Measurements from ENCODE around the gene BCL2A1.

GRCh38 chr15:80011596-80011995 lies 40.6 kb upstream of the BCL2A1 start:
- TF ChIP-seq POLR2A (IDR thresholded peaks at IDR 0.05; ENCODE audit: low read depth, low read length): no peak
- no peak for TF ChIP-seq POLR2AphosphoS5 (IDR thresholded peaks at IDR 0.05; ENCODE audit: low read depth, low read length)
- TF ChIP-seq TAF1 (IDR thresholded peaks at IDR 0.05; ENCODE audit: low read depth, low read length): no peak
- TF ChIP-seq SPI1 (IDR thresholded peaks at IDR 0.05; ENCODE audit: low read depth, low read length): no peak
- TF ChIP-seq POU2F2 (IDR thresholded peaks at IDR 0.05; ENCODE audit: low read depth, low read length): no peak
- TF ChIP-seq PAX5 (IDR thresholded peaks at IDR 0.05; ENCODE audit: insufficient read depth, low read length, severe bottlenecking): no peak

Data from GM12891 (cell line).